ENCODE data around the gene ETNPPL.
A peak's percentile ranks its signal among the peaks of the same experiment; 100 is the strongest.

Gene ETNPPL

GRCh38 chr4:108762559-108763225, at the start of gene ETNPPL:
ETNPPL (minus strand) TSS chr4:108763053; CDS start chr4:108762898, 155 bp downstream.
- DNase-seq = peak; percentile 28

DNA sequence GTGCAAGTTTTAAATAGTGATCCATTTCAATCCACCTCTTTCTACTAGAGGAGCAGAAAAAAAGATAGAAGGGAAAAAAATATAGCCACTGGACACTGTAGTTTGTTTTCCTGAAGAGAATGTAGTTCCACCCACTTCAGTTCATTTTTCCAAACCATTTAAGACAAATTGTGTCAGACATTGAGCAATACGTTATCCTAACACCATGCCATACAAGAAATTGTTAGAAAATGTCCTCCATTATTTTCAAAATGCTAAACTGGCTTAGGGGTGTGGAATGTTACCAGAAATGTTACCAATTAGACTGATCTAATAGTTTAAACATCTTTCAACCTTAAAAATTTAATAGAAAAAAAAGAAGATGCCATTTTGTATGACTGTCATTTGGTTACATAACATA, 48.6 kb upstream of the ETNPPL start:
- DNase-seq = no peak

- DNase-seq = no peak
Observed at GRCh38 chr4:108810087-108810486, 47.2 kb upstream of the ETNPPL start.

DNA sequence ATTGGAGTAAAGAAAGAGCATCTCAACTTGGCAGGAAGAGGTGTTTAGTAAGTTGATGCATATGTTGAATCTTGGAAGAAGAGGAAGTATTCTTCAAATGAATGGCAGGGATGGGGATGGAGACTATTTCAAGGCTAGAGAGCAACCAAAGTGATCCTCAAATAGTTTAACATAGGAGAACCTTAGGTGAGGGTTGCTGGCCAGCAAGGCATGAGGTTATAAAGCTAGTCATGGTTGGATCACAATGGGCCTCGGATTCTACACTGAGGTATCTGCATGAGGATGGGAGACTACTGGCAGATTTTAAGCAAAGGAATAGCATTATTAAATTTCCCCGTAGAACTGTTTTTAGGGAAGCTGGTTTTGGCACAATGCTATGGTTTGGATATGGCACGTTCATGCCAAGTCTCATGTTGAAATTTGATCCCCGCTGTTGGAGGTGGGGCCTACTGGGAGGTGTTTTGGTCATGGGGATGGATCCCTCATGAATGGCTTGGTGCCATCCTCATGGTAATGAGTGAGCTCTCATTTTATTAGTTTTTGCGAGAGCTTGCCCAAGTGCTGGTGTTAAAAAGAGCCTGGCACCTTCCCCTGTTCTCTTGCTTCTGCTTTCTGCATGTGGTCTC, 41.9 kb upstream of the ETNPPL start:
- DNase-seq = no peak

DNA sequence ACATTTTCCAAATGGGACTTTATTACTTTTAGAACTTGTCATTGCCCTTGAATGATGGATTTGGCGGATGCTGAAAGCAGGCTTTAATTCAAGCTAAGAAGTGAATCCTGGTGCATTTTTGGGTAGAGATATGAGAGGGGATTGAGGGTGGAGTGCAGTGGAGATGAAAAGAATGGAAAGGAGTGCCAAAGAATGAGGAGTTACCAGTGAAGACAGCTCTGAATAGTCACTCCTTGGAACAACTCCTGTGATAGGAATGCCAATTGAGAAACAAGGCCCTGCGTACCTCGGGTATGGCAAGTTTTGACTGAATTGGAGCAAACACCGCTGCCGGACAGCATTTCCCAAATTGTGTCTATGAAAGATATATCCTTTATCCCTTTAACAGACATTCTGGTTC, 36.5 kb upstream of the ETNPPL start:
- no peak for DNase-seq

- DNase-seq = no peak
Observed at GRCh38 chr4:108796173-108796572, 33.3 kb upstream of the ETNPPL start.

GRCh38 chr4:108795733-108796132, 32.9 kb upstream of the ETNPPL start:
- DNase-seq = no peak

GRCh38 chr4:108794136-108794535, 31.3 kb upstream of the ETNPPL start:
- DNase-seq = no peak

- no peak for DNase-seq
Observed at GRCh38 chr4:108793415-108793814, 30.6 kb upstream of the ETNPPL start.

DNA sequence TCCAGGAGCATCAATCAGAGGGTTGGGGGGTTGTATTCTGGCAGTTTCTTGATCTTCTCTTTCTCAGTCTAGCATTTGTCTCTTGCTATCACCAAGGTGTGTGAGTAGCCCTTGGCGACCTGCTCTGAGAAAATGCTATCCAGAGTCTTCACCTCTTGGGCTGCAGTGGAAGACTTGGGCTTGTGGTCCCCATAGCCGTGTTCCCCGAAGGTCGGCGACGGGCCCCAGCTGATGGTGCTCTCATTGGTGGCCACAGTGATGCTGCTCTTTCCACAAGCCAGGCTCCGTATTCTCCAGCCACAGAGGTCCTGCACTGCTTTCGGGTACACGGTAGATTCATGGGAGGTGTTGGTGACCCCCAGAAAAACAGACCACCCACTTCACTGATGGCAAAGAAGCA, 25.9 kb upstream of the ETNPPL start:
- no peak for DNase-seq

DNA sequence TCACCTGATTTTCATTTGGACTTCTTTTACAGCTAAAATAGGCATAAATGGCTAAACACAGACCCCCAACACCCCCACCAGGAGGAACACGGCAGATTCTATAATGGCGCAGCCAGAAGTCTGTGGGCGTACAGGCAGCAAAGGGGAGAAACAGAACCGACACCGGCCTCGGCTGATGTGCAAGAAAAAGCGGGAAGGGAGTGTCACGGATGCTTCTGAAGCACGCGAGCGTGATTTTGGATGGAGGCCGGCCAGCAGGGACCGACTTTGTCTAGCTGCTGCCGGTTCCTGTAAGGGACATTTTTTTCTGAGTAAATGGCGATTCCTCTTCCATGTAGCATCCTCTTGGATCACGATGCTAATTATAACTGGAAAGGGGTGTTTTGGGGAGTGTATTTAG, 24.9 kb upstream of the ETNPPL start:
- no peak for DNase-seq

DNA sequence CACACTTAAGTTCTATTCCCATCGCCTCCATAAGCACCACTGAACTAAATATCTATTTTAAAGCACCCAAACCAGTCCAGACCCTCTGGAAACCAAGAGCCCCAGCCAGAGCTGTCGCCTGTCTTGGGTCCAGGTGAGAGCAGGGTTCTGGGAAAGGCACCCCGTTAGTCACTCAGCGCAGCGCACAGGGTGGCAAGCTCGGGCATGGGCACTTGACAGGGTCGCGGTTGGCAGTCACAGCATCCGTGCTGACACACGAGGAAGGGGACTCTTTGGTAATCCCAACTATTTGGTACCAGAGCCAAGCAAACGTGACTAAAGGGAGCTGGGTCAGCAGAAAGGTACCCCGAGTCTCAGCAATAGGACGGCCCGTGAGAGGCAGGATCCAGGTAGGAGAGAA, 24.3 kb upstream of the ETNPPL start:
- no peak for DNase-seq

DNA sequence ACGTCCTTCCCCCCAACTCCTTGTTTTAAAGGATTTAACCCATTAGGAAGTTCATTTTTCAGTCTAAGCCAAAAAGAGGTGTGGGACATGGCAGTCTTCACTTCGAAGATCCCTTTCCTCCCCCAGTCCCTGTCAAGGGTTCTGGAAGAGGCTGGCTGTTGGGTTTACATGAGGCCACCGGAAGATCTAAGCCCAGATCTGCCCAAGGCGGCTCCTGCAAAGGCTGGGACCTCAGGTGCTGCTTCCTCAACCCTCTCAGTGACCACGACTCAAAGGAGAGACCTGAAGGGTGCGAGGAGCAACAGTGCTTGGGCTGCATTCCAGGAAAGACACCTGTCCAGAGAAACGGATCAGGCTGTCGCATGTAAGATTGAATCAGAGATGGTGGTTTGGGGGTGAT, 23.5 kb upstream of the ETNPPL start:
- no peak for DNase-seq

DNA sequence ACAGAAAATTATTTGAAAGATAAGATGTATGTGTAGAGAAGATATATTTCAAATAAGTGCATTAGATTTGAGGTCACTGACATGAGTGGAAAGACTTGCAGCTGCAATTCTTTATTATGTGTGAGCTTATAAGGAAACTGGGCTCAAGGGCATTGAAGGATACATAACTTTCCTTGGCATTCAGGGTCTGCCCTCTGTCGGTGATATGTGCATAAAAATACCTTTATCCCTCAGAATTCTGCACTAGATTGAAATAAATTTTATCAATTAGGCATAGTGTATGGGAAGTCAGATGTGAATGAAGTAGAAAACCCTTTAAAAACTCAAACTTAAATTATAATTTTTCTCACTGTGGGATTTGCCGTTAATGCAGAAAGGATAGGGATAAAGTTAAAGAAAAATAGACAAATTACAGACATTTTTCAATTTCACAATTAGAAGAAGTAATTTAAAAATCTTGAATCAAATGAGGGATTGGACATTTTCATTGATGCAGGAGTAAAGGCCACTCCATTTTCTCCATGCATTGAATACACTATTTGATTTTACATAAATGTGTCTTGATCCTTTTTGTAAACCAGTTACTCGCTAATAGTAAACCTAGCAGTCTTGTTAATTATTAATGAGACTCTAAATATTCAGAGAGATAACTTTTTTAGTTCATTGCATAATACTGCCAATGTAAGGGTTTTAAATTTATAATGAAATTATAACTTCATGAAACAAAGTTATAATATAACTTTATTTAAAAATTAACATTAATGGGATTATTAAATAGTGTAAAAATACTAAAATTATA, 21.0 kb upstream of the ETNPPL start:
- DNase-seq = peak; percentile 53

DNA sequence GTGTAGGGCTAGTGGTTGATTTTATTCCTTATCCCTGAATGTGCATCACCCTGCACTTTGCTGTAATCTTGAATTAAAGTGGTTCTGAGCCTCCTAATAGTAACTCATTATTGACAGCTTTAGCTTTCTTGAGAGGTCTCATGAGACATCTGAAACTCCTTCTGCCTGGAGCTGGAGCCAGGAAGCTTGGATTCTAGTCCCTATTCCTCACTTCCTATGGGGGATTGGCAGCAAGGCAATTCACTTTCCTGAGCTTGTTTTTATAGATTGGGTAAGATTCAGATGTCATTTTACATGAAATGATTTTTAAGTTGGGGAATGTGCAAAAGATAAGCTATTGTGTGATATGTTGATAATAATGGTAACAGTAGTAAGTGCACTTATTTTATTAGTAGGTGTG, 17.1 kb upstream of the ETNPPL start:
- no peak for DNase-seq

- no peak for DNase-seq
Observed at GRCh38 chr4:108777388-108777787, 14.5 kb upstream of the ETNPPL start.

DNA sequence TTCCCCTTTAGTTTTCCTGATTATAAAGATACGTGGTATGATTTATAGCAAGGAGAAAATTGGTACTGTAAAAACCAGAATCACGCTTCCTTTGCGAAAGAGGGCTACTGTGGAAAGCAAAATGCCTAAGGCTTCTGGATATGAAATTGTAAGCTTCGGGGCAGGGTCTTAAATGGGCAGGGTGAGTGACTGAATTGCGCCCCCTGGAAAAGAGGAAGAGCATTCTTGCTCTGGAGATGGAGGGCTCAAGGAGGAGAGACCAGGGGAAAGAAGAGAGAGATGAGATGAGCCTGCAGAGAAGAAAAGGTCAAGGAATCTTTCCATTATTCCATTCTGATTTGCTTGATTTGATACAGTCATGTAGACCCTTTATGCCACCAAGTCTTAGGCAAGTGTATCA, 13.1 kb upstream of the ETNPPL start:
- no peak for DNase-seq

- peak; percentile 27 for DNase-seq
Observed at GRCh38 chr4:108774809-108775530, 12.1 kb upstream of the ETNPPL start.

GRCh38 chr4:108772402-108772801, 9.5 kb upstream of the ETNPPL start:
- DNase-seq = no peak

- no peak for DNase-seq
Observed at GRCh38 chr4:108766058-108766457, 3.2 kb upstream of the ETNPPL start.

DNA sequence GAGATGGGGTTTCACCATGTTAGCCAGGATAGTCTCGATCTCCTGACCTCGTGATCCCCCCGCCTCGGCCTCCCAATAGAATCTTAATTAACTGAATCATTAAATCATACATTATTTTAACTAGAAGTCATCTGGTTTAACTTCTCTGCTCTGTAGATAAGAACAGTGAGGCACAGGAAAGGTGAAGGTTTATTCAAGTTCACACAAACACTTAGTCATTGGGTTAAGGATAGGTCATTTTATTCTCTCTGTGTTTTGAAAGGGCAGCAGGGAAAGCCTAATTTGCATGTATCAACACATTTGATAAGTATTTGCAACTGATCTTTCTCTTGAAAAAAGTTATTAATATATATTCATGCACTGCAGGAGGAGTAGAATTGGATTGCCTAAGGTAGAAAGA, 1.1 kb upstream of the ETNPPL start:
- DNase-seq = no peak

GRCh38 chr4:108763226-108763593, 357 bp upstream of the ETNPPL start:
- peak; percentile 28 for DNase-seq

DNA sequence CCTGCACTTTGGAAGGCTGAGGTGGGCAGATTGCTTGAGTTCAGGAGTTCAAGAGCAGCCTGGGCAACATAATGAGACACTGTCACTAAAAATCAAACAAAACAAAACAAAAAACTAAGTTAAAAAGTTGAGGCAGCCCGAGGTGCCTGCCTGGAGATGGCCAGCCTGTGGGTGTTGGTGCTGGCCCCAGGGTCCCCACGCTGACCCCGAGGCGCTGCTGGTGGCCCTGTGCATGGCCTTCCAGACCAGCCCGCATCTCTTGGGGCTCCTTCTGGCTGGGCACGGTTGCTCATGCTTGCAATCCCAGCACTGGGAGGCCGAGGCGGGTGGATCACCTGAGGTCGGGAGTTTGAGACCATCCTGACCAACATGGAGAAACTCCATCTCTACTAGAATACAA, 4.4 kb downstream of the ETNPPL start:
- DNase-seq = no peak

- DNase-seq = no peak
Observed at GRCh38 chr4:108754327-108754726, 8.5 kb downstream of the ETNPPL start.

Measured in hematopoietic multipotent progenitor cell treated with erythropoietin and hydrocortisone succinate and interleukin-3 and kit ligand, for 6 days (in vitro differentiated cells).